Measurements from ENCODE around the gene DHRS4. TPM values are rescaled to one million over a fixed set of nuclear protein-coding genes. Genes with fewer than 3 reads are reported as not detected.
A peak's percentile ranks its signal among the peaks of the same experiment; 100 is the strongest.
"Not testable (repeated sequence)": the region's sequence is repeated elsewhere in the genome, so short reads cannot be mapped to it uniquely, and the experiment has no call there.

DHRS4 gene
- total RNA-seq, 1 experiment from 2014 or later = 18.9 TPM

GRCh38 chr14:23984891-23985602 lies 31.5 kb downstream of the DHRS4 start:
- Histone ChIP-seq H3K4me3 (ENCODE audit: insufficient read depth, low read depth, low read length) (no peak overlapping the region), H3K27me3 (ENCODE audit: control insufficient read depth, insufficient read depth, low read length) (no peaks in the 10 kb centered on the region), H3K36me3 (replicated peaks; ENCODE audit: control insufficient read depth, insufficient read depth, low read length) (no peaks in the 10 kb centered on the region)
- DNase-seq = no peak

DNA sequence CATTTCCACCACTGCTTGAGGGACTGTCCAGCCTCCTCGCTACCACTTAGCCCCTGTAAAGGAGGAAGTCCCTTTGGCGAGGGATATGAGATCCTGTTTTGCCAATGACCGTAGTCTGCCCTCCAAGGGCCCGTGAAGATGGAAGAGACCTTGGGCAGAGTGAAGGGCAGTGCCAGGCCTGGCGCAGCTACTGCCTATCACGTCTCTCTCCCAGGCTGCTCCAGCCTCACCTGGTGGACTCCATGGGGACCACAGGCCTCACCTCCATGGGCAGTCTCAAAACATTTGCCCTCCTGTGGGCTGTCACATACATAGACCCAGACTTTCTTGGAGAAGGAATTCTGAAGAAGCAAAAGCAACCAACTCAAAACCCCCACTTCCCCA lies 34.6 kb downstream of the DHRS4 start:
- H3K27me3 ChIP-seq (ENCODE audit: control insufficient read depth, insufficient read depth, low read length); DNase-seq; H3K36me3 ChIP-seq (replicated peaks; ENCODE audit: control insufficient read depth, insufficient read depth, low read length); H3K4me3 ChIP-seq (ENCODE audit: insufficient read depth, low read depth, low read length): not testable (repeated sequence)

GRCh38 chr14:23988607-23989363 lies 35.2 kb downstream of the DHRS4 start, which contains the start of gene DHRS4L2:
TSS of gene DHRS4L2 (plus strand) at chr14:23988929. CDS start at chr14:23988948, 19 bp downstream.
- H3K4me3 ChIP-seq (ENCODE audit: insufficient read depth, low read depth, low read length) = peak within 1 kb of the TSS; percentile 32
- H3K27me3 ChIP-seq (ENCODE audit: control insufficient read depth, insufficient read depth, low read length); H3K36me3 ChIP-seq (replicated peaks; ENCODE audit: control insufficient read depth, insufficient read depth, low read length): not testable (repeated sequence)
- peak; percentile 86 for DNase-seq

- not testable (repeated sequence) for H3K4me3 ChIP-seq (ENCODE audit: insufficient read depth, low read depth, low read length); H3K27me3 ChIP-seq (ENCODE audit: control insufficient read depth, insufficient read depth, low read length); DNase-seq; H3K36me3 ChIP-seq (replicated peaks; ENCODE audit: control insufficient read depth, insufficient read depth, low read length)
Observed at GRCh38 chr14:23989734-23990445, 36.3 kb downstream of the DHRS4 start.

DNA sequence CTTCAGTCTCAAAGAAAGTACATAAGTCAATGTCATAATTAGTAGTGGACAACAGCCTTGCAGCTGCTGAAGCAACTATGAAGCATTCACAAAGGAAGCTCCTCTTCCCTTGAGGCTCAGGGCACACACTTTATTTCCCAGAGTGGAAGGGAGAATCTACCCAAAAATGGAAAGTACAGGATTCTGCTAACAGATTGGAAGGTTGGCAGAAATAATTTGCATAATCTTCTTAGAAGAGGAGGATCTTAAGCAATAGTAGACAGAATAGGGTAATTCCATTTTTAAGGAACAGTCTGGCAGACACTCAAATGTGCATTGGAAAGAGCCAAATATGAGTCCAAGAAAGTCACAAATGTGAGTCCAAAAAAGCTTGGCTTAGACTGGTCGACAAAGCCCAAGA lies 37.4 kb downstream of the DHRS4 start:
- not testable (repeated sequence) for DNase-seq; H3K36me3 ChIP-seq (replicated peaks; ENCODE audit: control insufficient read depth, insufficient read depth, low read length); H3K4me3 ChIP-seq (ENCODE audit: insufficient read depth, low read depth, low read length); H3K27me3 ChIP-seq (ENCODE audit: control insufficient read depth, insufficient read depth, low read length)

DNA sequence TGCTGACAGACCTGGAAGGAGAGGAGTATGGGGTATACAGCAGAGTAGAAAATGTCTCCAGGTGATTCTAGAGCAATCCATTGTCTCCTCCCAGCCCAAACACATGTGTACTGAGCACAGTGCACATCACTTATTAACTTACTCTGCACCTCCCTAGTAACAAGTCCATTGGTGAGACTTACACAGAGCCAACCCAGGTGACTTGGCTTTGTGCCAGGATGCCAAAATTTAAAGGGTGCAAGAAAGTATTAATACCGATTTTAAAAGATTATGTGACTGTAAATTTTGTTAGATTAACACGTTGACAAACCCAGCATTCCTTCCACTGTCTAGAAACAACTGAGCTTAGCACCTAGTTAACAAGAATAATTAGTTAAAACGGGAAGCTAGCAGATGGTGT lies 39.5 kb downstream of the DHRS4 start:
- not testable (repeated sequence) for H3K36me3 ChIP-seq (replicated peaks; ENCODE audit: control insufficient read depth, insufficient read depth, low read length); H3K27me3 ChIP-seq (ENCODE audit: control insufficient read depth, insufficient read depth, low read length); DNase-seq; H3K4me3 ChIP-seq (ENCODE audit: insufficient read depth, low read depth, low read length)

DNA sequence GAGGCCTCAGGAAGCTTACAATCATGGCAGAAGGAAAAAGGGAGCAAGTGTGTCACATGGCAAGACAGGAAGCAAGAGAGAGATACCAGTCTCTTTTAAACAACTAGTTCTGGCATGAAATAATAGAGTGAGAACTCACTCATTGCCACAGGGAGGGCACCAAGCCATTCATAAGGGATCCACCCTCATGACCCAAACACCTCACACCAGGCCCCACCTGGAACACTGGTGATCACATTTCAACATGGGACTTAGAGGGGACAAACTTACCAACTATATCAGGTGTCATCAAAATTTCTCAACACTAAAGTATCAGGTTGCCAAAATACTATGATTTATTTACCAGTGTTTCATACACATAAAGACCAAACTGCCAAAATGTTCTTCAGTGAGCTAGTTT lies 42.4 kb downstream of the DHRS4 start:
- not testable (repeated sequence) for DNase-seq; H3K36me3 ChIP-seq (replicated peaks; ENCODE audit: control insufficient read depth, insufficient read depth, low read length); H3K4me3 ChIP-seq (ENCODE audit: insufficient read depth, low read depth, low read length); H3K27me3 ChIP-seq (ENCODE audit: control insufficient read depth, insufficient read depth, low read length)

DNA sequence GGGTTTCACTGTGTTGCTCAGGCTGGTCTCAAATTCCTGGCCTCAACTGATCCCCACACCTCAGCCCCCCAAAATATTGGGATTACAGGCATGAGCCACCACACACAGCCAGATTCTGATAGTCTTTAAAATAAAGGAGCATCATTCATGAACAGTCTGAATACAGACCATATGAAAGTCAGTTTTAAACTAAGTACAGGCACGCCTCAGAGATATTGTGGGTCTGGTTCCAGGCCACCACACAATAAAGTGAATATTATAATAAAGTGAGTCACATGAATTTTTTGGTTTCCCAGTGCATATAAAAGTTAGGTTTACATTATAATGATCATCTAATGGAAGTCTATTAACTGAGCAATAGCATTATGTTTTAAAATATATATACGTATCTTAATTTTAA lies 43.3 kb downstream of the DHRS4 start:
- DNase-seq; H3K27me3 ChIP-seq (ENCODE audit: control insufficient read depth, insufficient read depth, low read length); H3K36me3 ChIP-seq (replicated peaks; ENCODE audit: control insufficient read depth, insufficient read depth, low read length); H3K4me3 ChIP-seq (ENCODE audit: insufficient read depth, low read depth, low read length): not testable (repeated sequence)

- H3K4me3 ChIP-seq (ENCODE audit: insufficient read depth, low read depth, low read length); H3K36me3 ChIP-seq (replicated peaks; ENCODE audit: control insufficient read depth, insufficient read depth, low read length); H3K27me3 ChIP-seq (ENCODE audit: control insufficient read depth, insufficient read depth, low read length); DNase-seq: not testable (repeated sequence)
Observed at GRCh38 chr14:23999640-24000039, 46.1 kb downstream of the DHRS4 start.

GRCh38 chr14:24001078-24001477 lies 47.5 kb downstream of the DHRS4 start:
- H3K4me3 ChIP-seq (ENCODE audit: insufficient read depth, low read depth, low read length); H3K27me3 ChIP-seq (ENCODE audit: control insufficient read depth, insufficient read depth, low read length); DNase-seq; H3K36me3 ChIP-seq (replicated peaks; ENCODE audit: control insufficient read depth, insufficient read depth, low read length): not testable (repeated sequence)

GRCh38 chr14:24001679-24002078 lies 48.1 kb downstream of the DHRS4 start:
- H3K36me3 ChIP-seq (replicated peaks; ENCODE audit: control insufficient read depth, insufficient read depth, low read length); H3K4me3 ChIP-seq (ENCODE audit: insufficient read depth, low read depth, low read length); DNase-seq; H3K27me3 ChIP-seq (ENCODE audit: control insufficient read depth, insufficient read depth, low read length): not testable (repeated sequence)

DNA sequence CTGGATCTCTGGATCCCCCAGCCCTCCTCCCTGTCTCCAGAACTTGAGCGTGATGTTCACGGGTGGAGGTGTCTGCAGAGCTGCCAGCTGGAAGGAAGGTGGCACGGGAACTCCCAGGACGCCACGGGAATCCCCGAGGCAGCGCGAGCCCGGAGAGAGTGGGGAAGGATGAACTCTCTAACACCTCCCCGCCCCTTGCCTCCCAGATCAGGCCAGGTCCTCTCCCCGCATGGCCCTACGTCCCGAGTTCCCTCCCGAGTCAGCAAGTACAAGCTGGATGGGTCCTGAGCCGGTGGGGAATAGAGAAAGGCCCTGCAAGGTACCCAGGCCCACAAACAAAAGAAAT lies 52.9 kb downstream of the DHRS4 start:
- H3K4me3 ChIP-seq (ENCODE audit: insufficient read depth, low read depth, low read length) = peak overlapping the region; percentile 31
- not testable (repeated sequence) for DNase-seq; H3K27me3 ChIP-seq (ENCODE audit: control insufficient read depth, insufficient read depth, low read length); H3K36me3 ChIP-seq (replicated peaks; ENCODE audit: control insufficient read depth, insufficient read depth, low read length)

- H3K27me3 ChIP-seq (ENCODE audit: control insufficient read depth, insufficient read depth, low read length); DNase-seq; H3K36me3 ChIP-seq (replicated peaks; ENCODE audit: control insufficient read depth, insufficient read depth, low read length): not testable (repeated sequence)
- peak overlapping the region; percentile 31 for H3K4me3 ChIP-seq (ENCODE audit: insufficient read depth, low read depth, low read length)
Observed at GRCh38 chr14:24006817-24007652, 53.5 kb downstream of the DHRS4 start.

GRCh38 chr14:24011051-24011450 lies 57.5 kb downstream of the DHRS4 start:
- no peak for DNase-seq
- H3K27me3 ChIP-seq (ENCODE audit: control insufficient read depth, insufficient read depth, low read length) = no peaks in the 10 kb centered on the region; the same call in 1 of the 2 replicates
- H3K4me3 ChIP-seq (ENCODE audit: insufficient read depth, low read depth, low read length) = no peak overlapping the region
- H3K36me3 ChIP-seq (replicated peaks; ENCODE audit: control insufficient read depth, insufficient read depth, low read length) = no peaks in the 10 kb centered on the region

All from H7 (cell line).